Body of pancreas (tissue), 4 donors: ENCODE measurements around the gene DNAJC11.

ENCODE experiments used
- POLR2A ChIP-seq, 3 donors: fragments of 450-650 bp; IDR thresholded peaks; one replicate each; pipeline ENCODE4 v1.6.1; 2016; ENCODE audit warnings: antibody characterized with exemption in 3 of 3, mild to moderate bottlenecking in 2 of 3
- TF ChIP-seq, protein P1 (sequence below), 7 experiments: fragments of 450-650 bp in 4 of 7; fragments of 200-600 bp in 3 of 7; sonication (generic) in 3 of 7; IDR thresholded peaks; one replicate each; pipeline ENCODE4 v1.5.1; 2016 to 2019; ENCODE audit warnings: antibody characterized with exemption in 7 of 7

DNA sequence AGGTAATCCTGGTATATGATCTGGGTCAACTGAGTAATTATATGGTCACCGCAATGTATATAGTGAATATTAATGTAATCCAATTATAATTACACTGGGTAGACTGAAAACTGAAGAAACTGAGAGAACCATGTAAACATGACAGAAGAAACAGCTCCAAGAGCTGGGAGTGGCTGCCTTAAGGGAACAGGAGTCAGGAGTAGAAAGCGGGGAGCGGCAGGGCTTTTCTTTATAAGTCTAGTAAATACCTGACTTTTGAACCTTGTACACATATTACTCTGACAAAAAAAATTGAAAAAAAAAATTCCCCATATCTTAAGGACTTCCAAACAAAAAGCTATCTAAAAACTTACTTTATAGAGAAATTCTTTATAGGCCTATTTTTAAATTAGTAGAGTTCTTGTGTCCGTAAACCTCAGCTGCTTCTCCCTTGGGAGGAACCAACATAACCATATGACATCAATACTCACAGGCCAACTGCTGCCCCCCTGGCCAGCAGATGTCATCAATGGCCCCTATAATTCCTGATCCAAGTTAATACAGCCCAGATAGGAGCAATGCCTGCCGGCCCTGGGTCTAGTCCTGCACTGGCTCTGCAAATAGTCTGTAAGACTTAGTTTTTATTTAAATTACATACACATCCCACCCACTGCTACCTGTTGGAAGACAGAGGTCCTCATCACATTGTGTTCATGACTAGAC lies 43.1 kb downstream of the DNAJC11 start:
- TF ChIP-seq POLR2A (IDR thresholded peaks at IDR 0.05): no peak
- TF ChIP-seq, protein P1, sequence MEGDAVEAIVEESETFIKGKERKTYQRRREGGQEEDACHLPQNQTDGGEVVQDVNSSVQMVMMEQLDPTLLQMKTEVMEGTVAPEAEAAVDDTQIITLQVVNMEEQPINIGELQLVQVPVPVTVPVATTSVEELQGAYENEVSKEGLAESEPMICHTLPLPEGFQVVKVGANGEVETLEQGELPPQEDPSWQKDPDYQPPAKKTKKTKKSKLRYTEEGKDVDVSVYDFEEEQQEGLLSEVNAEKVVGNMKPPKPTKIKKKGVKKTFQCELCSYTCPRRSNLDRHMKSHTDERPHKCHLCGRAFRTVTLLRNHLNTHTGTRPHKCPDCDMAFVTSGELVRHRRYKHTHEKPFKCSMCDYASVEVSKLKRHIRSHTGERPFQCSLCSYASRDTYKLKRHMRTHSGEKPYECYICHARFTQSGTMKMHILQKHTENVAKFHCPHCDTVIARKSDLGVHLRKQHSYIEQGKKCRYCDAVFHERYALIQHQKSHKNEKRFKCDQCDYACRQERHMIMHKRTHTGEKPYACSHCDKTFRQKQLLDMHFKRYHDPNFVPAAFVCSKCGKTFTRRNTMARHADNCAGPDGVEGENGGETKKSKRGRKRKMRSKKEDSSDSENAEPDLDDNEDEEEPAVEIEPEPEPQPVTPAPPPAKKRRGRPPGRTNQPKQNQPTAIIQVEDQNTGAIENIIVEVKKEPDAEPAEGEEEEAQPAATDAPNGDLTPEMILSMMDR (IDR thresholded peaks at IDR 0.05): no peak
